Measurements from ENCODE around the gene SCYL2.

GRCh38 chr12:100243137-100243536 is 23.8 kb upstream of the SCYL2 start:
- TF ChIP-seq POLR2AphosphoS5 (IDR thresholded peaks at IDR 0.05; ENCODE audit: low read depth, low read length) (no peak), POLR2A (IDR thresholded peaks at IDR 0.05; ENCODE audit: low read depth, low read length) (no peak)
